ENCODE measurements around the gene POLR2E.

DNA sequence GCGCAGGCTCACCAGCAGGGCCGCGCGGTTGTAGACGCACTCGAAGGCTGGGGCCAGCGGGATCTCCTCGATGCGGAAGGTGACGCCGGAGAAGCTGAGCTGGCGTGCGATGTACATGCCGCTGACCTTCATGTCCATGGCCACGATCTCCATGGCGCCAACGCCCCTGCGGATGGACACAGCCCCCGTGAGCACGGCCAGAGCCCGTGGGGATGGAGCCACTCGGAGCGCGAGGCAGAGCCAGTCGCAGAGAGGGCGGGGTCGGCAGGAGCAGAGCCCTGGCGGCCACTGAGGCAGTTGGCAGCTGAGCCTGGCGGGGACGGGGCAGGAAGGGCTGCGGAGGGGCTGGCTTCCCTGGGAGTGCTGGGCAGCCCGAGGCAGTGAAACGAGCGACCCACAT is 23.8 kb upstream of the POLR2E start:
- TF ChIP-seq POLR2A (IDR thresholded peaks at IDR 0.05), result no peak
- TF ChIP-seq, protein P1, sequence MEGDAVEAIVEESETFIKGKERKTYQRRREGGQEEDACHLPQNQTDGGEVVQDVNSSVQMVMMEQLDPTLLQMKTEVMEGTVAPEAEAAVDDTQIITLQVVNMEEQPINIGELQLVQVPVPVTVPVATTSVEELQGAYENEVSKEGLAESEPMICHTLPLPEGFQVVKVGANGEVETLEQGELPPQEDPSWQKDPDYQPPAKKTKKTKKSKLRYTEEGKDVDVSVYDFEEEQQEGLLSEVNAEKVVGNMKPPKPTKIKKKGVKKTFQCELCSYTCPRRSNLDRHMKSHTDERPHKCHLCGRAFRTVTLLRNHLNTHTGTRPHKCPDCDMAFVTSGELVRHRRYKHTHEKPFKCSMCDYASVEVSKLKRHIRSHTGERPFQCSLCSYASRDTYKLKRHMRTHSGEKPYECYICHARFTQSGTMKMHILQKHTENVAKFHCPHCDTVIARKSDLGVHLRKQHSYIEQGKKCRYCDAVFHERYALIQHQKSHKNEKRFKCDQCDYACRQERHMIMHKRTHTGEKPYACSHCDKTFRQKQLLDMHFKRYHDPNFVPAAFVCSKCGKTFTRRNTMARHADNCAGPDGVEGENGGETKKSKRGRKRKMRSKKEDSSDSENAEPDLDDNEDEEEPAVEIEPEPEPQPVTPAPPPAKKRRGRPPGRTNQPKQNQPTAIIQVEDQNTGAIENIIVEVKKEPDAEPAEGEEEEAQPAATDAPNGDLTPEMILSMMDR (IDR thresholded peaks at IDR 0.05), result no peak
